Measurements from ENCODE around the gene RASSF3. TPM values are rescaled to one million over a fixed set of nuclear protein-coding genes. Genes with fewer than 3 reads are reported as not detected.
"Not testable (repeated sequence)": the region's sequence is repeated elsewhere in the genome, so short reads cannot be mapped to it uniquely, and the experiment has no call there.

The RASSF3 gene
- polyA plus RNA-seq, 4 donors, result 18.4 to 29.2 (median 22.5) TPM

DNA sequence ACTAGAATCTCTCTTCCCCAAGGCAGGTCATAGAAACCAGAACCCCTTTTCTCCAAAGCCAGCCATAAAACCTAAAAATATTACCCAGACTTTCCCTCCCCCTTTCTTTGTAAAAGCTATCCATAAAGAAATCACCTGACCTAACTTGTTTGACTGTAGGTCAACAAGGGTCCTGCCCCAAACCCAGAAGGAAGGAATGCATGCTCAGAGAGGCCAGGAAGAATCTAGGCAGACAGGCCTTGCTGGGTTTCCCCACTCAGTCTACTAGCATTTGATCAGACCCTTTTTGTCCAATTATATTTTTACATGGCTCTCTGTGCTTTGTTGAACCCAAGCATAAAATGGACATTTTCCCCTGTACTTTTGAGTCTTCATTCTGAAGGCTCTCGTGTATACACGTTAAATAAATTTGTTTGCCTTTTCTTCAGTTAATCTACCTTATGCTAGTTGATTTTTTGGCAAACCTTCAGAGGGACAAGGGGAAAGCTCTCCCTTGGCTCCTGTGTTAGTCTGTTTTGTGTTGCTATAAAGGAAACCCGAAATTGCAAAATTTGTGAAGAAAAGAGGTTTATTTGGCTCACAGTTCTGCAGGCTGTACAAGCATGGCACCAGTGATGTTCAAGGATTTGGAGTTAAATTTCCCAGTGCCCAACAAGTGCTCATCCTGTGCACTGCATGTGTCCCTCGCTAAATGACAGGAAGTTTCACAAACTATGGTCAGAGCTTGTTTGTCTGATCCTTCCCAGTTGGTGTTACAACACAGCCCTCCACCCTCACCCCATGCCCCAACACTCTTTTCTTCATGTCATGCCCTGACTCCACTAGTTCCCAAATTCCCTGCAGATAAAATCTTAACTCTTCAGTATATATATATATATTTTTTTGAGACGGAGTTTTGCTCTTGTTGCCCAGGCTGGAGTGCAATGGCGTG lies 14.2 kb upstream of the RASSF3 start:
- DNase-seq (ENCODE audit: low read depth in 4 of 4, low spot score in 3 of 4), result no peak

DNA sequence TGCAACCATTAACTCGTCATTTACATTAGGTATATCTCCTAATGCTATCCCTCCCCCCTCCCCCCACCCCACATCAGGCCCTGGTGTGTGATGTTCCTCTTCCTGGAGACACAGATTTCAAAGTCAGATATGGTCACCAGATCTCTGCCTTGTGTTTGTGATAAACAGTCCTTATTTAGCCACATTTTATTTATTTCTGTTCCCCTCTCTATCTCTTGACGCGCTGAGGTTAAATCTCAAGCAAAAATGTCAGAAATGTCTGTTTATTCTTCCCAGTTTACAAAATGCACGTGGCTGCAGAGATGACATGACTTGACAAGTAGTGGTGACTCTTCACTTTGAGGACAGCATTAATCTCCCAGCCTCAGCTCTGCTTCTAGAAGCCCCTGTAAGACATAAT lies 11.5 kb upstream of the RASSF3 start:
- no peak for DNase-seq (ENCODE audit: low read depth in 4 of 4, low spot score in 3 of 4)

DNA sequence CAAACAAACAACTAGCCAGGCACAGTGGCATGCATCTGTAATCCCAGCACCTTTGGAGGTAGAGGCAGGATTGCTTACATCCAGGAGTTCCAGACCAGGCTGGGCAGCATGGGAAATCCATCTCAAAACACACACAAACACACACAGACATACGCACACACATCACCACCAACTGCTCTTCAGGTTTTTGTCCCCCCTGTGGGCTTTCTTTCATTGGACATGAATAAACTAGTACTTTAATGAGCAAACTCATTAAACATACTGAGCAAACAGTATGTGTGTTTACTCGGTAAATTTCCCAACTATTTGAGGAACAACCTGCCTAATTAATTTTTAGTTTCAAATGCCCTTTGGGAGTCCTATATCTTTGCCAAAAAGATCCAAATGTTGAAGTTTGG lies 10.1 kb upstream of the RASSF3 start:
- no peak for DNase-seq (ENCODE audit: low read depth in 4 of 4, low spot score in 3 of 4)

DNA sequence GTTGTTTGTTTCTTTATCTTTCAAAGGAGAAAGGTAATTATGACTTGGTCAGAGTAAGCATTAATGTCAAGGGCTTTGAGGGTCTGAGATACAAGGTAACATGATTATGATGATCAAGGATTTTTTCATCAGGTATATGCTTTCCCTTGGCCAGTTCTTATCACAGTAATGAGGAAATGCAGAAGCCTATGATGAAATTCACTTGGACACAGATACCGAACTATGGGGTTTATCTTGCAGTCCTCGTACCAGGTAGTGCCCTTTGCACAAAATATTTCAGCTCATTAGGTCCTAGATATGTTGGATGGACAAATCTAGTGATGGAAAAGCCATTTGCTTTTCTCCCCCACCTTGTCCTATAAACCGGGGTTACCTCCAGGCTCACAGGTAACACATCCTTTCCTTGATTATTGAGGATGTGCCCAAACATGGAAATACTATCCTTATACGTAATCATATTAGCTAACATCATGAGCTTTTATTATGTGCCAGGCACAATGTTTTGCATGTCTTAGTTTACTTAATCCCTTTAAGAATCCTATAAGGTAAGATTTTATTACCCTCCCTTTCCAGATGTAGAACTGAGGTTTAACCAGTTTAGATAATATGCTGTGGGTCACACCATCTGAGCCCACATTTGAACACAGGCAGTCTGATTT lies 7.0 kb upstream of the RASSF3 start:
- DNase-seq (ENCODE audit: low read depth in 4 of 4, low spot score in 3 of 4), result no peak

DNA sequence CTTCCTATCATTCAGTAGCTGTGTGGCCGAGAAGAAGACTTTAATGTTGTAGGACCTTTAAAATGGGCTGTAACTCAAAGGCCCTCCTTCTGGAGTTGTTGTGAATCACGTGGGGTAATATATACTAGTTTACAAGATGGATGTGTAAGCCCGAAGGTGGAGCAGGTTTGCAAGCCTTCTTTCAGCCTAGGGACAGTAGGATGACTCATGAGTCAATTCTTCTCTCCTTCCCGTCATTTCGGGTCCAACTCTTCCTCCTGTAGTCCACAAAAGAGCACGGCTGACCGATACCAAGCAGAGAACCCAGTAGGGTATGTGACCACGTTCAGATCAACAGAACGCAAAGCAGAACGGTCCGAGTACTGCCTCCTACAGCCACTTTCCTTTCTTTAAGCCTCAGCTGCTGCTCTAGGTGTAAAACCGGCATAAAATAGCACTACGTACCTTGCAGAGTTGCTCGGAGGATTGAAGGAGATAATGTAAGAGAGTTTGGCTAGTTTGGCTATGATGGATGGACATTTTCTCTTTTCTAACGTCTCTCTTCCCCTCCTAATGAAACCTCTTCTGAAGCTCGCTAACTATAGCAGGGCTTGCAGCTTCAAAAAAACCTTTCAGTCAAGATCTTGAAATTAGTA lies 1.3 kb upstream of the RASSF3 start:
- no peak for DNase-seq (ENCODE audit: low read depth in 4 of 4, low spot score in 3 of 4)

DNA sequence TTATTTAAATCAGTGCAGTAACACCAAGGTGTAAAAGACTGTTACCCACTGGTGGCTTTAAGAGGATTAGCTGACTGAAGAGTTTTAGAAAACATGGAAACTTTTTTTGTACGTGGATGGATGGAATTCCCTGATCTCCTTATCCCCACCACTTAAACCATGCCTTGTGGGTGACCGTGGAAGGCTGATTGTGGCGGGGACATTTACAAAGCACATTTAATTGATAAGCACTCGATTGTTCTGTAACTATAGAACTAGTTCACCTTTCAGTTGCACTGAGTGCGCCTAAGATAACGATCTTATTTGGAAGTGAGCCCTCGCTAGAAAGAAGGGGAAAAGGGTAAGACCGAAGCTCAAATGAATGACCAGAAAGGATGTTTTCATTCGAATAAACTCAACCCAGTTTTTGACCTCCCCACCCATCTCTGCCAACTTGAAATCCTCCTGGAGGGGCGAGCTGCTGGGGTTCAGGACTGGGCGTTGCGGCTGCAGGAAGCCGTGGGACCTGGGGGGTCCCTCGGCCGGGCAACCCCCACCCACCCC lies 688 bp upstream of the RASSF3 start:
- peak in 1 of 4 donors; percentile 19 for DNase-seq (ENCODE audit: low read depth in 4 of 4, low spot score in 3 of 4)

DNA sequence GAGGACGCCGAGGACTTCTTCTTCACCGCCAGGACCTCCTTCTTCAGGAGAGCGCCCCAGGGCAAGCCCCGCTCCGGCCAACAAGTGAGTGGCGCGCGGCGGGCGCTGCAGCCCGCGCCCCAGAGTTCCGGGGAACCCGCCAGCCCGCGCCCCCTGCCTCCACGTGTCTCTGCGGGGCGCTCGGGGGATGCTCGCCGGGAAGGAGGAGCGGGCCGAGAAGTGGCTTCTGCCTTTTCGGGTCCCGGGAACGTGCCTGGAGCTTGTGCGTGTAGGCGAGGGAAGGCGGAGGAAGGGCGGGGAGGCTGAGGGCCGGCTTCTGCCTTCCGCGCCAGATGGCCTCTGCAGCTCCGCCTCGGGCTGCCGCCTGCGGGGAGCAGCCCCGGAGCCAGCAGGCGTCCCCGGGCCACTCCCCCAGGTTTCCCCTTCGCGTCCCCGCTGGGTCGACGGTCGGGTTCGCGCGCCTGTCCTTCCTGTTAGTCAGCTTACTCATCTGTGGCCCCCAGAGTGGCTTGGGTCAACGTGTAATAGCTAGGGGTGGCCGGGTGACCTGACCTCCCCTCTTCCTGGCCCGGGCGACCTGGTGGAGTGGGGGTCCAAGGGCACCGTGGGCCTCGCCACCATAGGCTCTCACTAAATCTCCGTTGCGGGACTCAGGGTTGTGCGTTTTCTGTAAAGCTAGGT lies 505 bp downstream of the RASSF3 start:
- peak in 1 of 4 donors; percentile 21 for DNase-seq (ENCODE audit: low read depth in 4 of 4, low spot score in 3 of 4)

DNA sequence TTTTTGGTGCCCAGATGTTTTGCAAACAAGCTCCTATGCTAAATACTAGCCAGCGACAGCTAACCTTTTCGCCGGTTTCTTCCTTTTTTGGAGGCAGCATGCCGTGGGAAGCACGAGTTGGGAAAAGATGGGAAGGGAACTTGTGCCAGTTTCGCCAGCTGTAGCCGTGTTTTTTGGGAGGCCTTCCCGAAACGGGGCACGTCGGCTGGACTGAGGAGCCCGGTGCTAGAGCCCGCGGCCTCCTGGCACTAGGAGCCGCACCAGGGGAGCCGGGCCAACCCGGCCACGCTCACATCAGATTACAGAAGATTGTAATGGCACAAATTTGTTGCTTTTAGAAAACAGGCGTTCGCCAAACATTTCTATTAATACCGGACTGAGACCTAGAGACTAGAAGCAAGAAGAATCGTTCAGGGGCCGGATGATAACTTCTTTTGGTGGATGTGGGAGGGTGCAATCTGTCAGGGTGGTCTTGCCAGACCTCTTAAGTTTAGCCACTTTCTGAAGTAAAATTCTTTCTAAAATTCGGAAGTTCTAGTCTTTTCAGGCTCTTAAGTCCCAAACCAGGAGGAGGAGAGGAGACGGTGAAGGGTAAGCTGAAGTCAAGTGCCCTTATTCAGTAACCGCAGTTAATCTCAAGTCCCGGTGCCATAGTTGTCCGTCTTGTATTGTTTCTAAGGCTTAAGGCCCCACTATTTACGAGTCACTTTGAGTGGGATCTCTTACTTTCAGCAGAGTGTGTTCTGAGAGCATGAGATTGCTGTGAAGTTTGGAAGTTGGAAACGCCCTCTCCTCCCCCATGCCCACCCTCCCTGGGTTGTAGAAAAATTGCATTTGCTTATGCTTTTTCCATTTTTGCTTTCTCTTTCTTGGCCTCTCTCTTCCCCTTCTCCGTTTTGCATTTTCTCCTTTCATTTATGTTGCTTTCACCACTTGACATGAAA lies 1.3 kb downstream of the RASSF3 start:
- DNase-seq (ENCODE audit: low read depth in 4 of 4, low spot score in 3 of 4), result peak in 1 of 4 donors; percentile 31

DNA sequence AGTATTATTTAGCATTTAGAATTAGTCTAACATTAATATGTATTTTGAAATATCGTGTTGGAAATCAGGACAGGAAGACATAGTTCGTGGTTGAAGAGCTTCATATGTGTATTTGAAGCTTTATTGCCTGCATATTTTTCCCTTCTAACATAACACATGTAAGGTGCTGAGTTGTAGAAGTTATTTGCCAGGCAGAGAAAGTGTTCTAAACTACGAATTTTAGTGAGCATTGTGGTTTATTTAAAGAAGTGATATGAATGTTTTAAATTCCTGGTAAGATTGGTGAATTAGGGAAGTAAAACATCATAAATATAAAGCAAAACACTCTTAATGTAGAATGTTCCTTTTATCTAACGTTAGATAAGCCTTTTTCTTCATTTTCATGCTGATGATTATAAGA lies 2.5 kb downstream of the RASSF3 start:
- no peak for DNase-seq (ENCODE audit: low read depth in 4 of 4, low spot score in 3 of 4)

DNA sequence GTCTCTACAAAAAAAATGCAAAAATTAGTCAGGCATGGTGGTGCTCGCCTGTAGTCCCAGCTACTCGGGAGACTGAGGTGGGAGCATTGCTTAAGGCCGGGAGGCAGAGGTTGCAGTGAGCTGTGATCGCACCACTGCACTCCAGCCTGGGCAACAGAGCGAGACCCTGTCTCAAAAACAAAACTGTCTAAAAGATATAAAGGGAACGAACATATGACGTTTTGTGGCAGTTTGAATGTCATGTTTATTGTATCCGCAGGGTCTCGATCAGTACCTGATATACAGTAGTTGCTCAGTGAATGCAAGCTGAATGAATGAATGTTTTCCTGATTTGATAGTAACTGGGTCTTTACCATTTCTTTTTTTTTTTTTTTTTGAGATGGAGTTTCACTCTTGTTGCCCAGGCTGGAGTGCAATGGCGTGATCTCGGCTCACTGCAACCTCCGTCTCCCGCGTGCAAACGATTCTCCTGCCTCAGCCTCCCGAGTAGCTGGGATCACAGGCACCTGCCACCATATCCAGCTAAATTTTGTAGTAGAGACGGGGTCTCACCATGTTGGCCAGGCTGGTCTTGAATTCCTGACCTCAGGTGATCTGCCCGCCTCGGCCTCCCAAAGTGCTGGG lies 3.6 kb downstream of the RASSF3 start:
- DNase-seq (ENCODE audit: low read depth in 4 of 4, low spot score in 3 of 4), result not testable (repeated sequence)

DNA sequence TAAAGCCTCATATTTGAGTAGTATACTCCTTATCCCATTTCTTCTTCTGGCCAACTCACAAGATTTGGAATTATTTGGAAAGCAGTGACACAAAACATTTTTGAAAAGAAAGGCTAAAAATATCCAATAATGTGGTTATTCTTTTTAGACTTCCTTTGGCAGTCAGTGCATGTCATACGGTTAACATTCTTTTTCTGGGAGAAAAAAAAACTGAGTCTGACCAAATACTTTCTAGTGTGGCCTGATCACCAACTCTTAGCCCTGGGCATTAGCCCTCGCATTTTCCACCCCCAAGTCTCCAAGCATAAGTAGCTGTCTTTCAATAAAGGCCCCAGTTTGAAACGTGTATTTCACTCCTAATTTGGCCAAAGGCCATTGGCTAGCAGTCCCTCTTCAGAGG lies 5.9 kb downstream of the RASSF3 start:
- DNase-seq (ENCODE audit: low read depth in 4 of 4, low spot score in 3 of 4), result no peak

DNA sequence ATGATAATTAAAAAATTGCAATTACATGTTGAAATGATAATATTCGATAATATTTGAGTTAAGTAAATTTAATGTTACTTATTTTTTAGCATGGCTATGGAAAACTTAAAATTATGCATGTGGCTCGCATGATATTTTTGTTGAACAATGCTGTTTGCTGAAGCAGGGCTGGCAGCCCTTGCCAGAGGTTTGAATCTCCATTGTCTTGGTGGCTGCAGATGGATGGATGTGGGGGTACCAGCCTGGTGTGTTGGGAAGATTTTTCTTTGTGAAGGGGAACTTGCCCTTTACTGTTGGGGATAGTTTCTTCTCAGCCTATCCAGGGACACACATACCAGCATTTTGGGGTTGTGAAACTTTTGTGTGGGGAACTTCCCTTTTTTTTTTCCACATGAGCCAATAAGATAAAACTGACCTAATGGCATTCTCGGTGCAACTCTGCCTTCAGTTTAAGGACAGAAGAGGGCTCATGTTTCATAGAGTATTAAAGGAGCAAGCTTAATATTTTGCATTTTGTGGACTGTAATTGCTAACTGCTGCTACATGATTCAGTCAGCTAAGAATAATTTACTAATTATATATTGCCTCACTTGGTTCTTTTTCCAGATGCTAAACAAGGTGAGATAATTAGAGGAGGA lies 8.8 kb downstream of the RASSF3 start:
- DNase-seq (ENCODE audit: low read depth in 4 of 4, low spot score in 3 of 4), result no peak

DNA sequence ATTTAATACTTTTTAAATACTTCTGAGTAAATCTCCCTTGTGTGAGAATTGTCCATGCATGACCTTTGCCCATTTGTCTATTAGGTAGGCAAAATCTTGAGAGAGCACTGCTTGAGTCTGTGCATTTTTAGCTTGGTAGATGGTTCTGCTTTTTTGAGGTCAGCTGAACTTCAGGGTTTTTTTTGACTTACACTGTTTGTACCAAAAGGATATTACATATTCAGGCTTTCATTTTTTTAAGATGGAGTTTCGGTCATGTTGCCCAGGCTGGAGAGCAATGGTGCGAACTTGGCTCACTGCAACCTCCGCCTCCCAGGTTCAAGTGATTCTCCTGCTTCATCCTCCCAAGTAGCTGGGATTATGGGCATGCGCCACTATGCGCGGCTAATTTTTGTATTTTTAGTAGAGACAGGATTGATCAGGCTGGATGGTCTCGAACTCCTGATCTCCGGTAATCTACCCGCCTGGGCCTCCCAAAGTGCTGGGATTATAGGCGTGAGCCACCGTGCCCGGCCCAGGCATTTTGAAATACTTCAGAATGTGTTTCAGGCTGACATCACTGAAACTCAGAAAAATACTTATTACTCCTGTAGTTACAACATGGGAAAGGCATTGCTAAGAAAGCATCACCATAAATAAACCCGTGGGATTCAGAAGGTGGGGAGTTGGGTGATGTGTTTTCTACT lies 11.1 kb downstream of the RASSF3 start:
- DNase-seq (ENCODE audit: low read depth in 4 of 4, low spot score in 3 of 4), result no peak

DNA sequence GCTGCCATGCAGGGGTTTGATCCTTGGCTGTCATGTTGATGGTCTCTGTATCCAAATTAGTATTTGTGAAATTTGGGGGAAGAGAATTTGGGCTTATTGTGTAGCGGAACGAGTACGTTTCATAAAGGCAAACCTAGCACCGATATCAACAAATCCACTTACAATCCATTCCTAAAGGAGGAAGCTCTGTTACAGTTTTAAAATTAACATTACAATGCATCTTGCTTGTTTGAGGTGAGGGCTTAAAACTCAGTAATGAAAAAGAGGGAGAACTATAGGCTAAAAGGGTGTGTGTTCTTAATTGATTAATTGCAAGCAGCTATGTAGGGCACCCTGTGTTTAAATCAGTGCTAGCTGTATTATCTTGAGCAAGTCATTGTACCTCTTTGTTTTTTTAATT lies 13.7 kb downstream of the RASSF3 start:
- DNase-seq (ENCODE audit: low read depth in 4 of 4, low spot score in 3 of 4), result no peak

DNA sequence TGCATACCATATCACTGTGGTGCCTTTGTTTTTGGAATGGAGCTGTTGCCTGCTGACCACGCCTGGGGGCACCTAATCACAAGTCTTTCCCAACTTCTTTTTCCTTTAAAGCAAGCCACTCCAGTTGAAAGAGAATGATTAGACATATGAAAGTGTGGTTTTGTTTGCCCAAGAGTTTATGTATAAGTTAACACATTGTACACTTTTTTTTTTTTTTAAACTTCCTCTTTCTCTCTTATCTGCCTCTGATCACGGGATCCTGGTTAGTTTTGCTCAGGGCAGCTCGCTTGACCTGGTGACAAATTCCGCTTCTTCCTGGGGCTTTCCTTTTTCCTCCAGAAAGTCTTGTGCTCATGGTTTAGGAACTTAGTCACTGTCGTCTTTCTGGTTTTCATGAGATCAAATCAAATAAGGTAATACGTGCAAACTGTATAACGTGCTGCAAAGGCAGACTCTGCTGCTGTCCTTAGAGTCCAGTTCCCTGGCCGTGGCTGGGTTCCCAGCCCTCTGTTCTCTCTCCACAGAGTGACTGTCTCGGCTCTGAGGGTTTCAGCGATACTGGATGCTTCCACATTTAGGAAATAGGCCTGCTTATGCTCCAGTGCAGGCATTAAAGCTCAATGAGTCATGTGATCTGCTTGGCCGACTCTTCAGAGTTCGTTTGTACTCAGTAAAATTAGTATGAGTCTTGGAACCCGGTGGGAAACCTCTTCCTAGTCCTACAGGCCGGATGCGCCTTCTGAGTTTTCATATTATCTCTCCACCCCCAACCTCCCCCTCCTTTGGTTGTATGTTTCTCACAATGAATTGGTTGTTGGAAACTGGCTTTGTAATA lies 15.2 kb downstream of the RASSF3 start:
- DNase-seq (ENCODE audit: low read depth in 4 of 4, low spot score in 3 of 4), result peak in 3 of 4 donors; percentile 25 to 36 (median 32)

DNA sequence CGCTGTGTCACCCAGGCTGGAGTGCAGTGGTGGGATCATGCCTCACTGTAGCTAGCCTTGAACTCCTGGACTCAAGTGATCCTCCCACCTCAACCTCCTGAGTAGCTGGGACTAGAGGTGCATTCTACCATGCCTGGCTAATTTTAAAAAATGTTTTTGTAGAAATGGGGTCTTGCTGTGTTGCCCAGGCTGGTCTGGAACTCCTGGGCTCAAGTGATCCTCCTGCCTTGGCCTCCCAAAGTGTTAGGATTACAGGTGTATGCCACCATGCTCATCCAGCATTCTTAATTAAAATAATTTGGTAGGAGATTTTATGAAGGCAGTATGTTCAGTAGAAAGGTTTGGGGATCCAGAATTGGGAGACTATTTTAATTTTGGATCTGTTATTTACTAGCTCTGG lies 16.3 kb downstream of the RASSF3 start:
- DNase-seq (ENCODE audit: low read depth in 4 of 4, low spot score in 3 of 4), result not testable (repeated sequence)

DNA sequence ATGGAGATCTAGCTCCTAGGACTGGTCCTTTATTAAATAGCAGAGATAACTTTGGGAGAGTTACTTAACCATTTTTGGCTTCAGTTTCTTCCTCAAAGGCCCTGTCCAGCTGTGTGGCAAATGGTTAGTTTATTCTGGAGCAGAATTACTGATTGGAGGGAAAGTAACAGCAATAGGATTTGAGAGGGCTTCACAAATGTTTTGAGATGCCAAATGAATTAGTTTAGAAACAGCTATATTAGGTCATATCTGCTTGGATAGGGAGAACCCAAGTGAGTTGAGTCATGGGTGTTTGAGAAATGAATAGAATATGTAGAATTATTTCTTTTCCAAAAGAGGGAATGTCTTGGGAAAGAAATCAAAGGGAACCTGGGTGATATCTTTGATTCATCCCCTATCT lies 17.5 kb downstream of the RASSF3 start:
- no peak for DNase-seq (ENCODE audit: low read depth in 4 of 4, low spot score in 3 of 4)
